Loucy (cell line): ENCODE measurements around the gene CFAP20.
"Not testable (repeated sequence)": the region's sequence is repeated elsewhere in the genome, so short reads cannot be mapped to it uniquely, and the experiment has no call there.

Experiments
- H2AFZ ChIP-seq: fragments of 200-600 bp; sonication (generic); 2 replicates; pipeline ENCODE4 v1.6.0; 2016; ENCODE audit warnings: antibody characterized with exemption, mild to moderate bottlenecking, low read length, moderate library complexity
- H3F3A ChIP-seq: fragments of 200-600 bp; 2 replicates; pipeline ENCODE4 v1.6.0; 2016; ENCODE audit warnings: antibody characterized with exemption, low read depth, mild to moderate bottlenecking
- H3K27me3 ChIP-seq: fragments of 200-600 bp; sonication (generic); 2 replicates; pipeline ENCODE4 v1.6.1; 2014; ENCODE audit warnings: low read length, mild to moderate bottlenecking; ENCODE audit not compliant: insufficient read depth, poor library complexity, severe bottlenecking
- H3K36me3 ChIP-seq: fragments of 200-600 bp; sonication (generic); 2 replicates; pipeline ENCODE4 v1.6.1; 2016; ENCODE audit warnings: low read length; ENCODE audit not compliant: insufficient read depth
- H3K4me1 ChIP-seq: fragments of 200-600 bp; sonication (generic); 2 replicates; pipeline ENCODE4 v1.5.1; 2014; ENCODE audit warnings: low read length, mild to moderate bottlenecking; ENCODE audit not compliant: insufficient read depth, poor library complexity, severe bottlenecking
- H3K4me2 ChIP-seq: fragments of 200-600 bp; sonication (generic); 2 replicates; pipeline ENCODE4 v1.6.0; 2014; ENCODE audit warnings: antibody characterized with exemption, low read length, low read depth, mild to moderate bottlenecking; ENCODE audit not compliant: poor library complexity, severe bottlenecking
- H3K4me3 ChIP-seq: fragments of 200-600 bp; sonication (generic); 2 replicates; pipeline ENCODE4 v1.5.1; 2014; ENCODE audit warnings: low read length, mild to moderate bottlenecking, mixed read lengths; ENCODE audit not compliant: poor library complexity, severe bottlenecking
- H3K79me2 ChIP-seq: fragments of 200-600 bp; sonication (generic); 2 replicates; pipeline ENCODE4 v1.6.1; 2014; ENCODE audit warnings: low read length; ENCODE audit not compliant: insufficient read depth
- H3K9ac ChIP-seq: fragments of 200-600 bp; sonication (generic); 2 replicates; pipeline ENCODE4 v1.6.0; 2014; ENCODE audit warnings: mild to moderate bottlenecking, low read depth, low read length, moderate library complexity; ENCODE audit not compliant: poor library complexity, severe bottlenecking
- H3K9me2 ChIP-seq: fragments of 200-600 bp; sonication (generic); replicated peaks from 2 replicates; pipeline ENCODE4 v1.6.1; 2016; ENCODE audit warnings: low read depth, low read length, mixed read lengths
- H3K9me3 ChIP-seq: fragments of 200-600 bp; sonication (generic); 2 replicates; pipeline ENCODE4 v1.6.1; 2014; ENCODE audit warnings: mild to moderate bottlenecking, antibody characterized with exemption, low read length, low read depth; ENCODE audit not compliant: insufficient read depth
- H4K20me1 ChIP-seq: fragments of 200-600 bp; sonication (generic); 2 replicates; pipeline ENCODE4 v1.6.0; 2014; ENCODE audit warnings: antibody characterized with exemption, low read length, mild to moderate bottlenecking; ENCODE audit not compliant: insufficient read depth, poor library complexity, severe bottlenecking
- CTCF ChIP-seq: fragments of 200-600 bp; sonication (generic); conservative IDR thresholded peaks from 2 replicates; pipeline ENCODE4 v1.5.1; 2014; ENCODE audit warnings: mild to moderate bottlenecking, antibody characterized with exemption, low read length
- EZH2phosphoT487 ChIP-seq: fragments of 200-600 bp; IDR thresholded peaks from 2 replicates; pipeline ENCODE4 v1.6.1; 2018; ENCODE audit warnings: antibody characterized with exemption, mild to moderate bottlenecking, moderate library complexity, borderline replicate concordance

Gene CFAP20

GRCh38 chr16:58082381-58082780, 46.8 kb downstream of the CFAP20 start:
- Histone ChIP-seq H3K79me2 (no peaks in the 10 kb centered on the region), H3K9me2 (no peaks in the 10 kb centered on the region), H3K4me2 (no peak overlapping the region), H3K4me1 (no peaks in the 10 kb centered on the region), H3K36me3 (no peaks in the 10 kb centered on the region), H3K4me3 (no peak overlapping the region), H3K27me3 (no peaks in the 10 kb centered on the region), H3F3A (no peaks in the 10 kb centered on the region), H3K9ac (no peak overlapping the region), H3K9me3 (no peaks in the 10 kb centered on the region), H4K20me1 (no peaks in the 10 kb centered on the region), H2AFZ (no peak overlapping the region)
- TF ChIP-seq CTCF (no peak), EZH2phosphoT487 (no peak)

- H3K9me3 ChIP-seq, H3K9ac ChIP-seq, H2AFZ ChIP-seq, H4K20me1 ChIP-seq, H3K4me3 ChIP-seq, H3K4me2 ChIP-seq, H3K79me2 ChIP-seq, H3F3A ChIP-seq, H3K36me3 ChIP-seq, H3K27me3 ChIP-seq, H3K4me1 ChIP-seq, H3K9me2 ChIP-seq: not testable (repeated sequence)
Observed at GRCh38 chr16:58080657-58081056, 48.5 kb downstream of the CFAP20 start.

GRCh38 chr16:58077796-58078195, 51.4 kb downstream of the CFAP20 start:
- no peak overlapping the region for H3K4me2 ChIP-seq
- H3K9ac ChIP-seq = no peak overlapping the region
- TF ChIP-seq EZH2phosphoT487 (no peak), CTCF (no peak)
- no peaks in the 10 kb centered on the region for H3K36me3 ChIP-seq
- no peaks in the 10 kb centered on the region for H3K9me2 ChIP-seq
- no peaks in the 10 kb centered on the region for H3K27me3 ChIP-seq
- H3K4me1 ChIP-seq = no peaks in the 10 kb centered on the region
- H4K20me1 ChIP-seq = no peaks in the 10 kb centered on the region
- H3F3A ChIP-seq = no peaks in the 10 kb centered on the region
- no peak overlapping the region for H3K4me3 ChIP-seq
- H2AFZ ChIP-seq = no peak overlapping the region
- H3K9me3 ChIP-seq = peaks cover 6% of the 10 kb centered on the region; the same call in 1 of the 2 replicates
- no peaks in the 10 kb centered on the region for H3K79me2 ChIP-seq

GRCh38 chr16:58076514-58076913, 52.7 kb downstream of the CFAP20 start:
- H3K4me1 ChIP-seq = no peaks in the 10 kb centered on the region
- no peak overlapping the region for H2AFZ ChIP-seq
- H3K79me2 ChIP-seq = no peaks in the 10 kb centered on the region

More at GRCh38 chr16:58076514-58076913, 52.7 kb downstream of the CFAP20 start:
- no peak overlapping the region for H3K4me2 ChIP-seq
- TF ChIP-seq CTCF (no peak), EZH2phosphoT487 (no peak)
- no peaks in the 10 kb centered on the region for H3F3A ChIP-seq
- H3K9me2 ChIP-seq = no peaks in the 10 kb centered on the region
- no peaks in the 10 kb centered on the region for H3K27me3 ChIP-seq
- H3K36me3 ChIP-seq = no peaks in the 10 kb centered on the region
- H3K4me3 ChIP-seq = no peak overlapping the region
- H3K9ac ChIP-seq = no peak overlapping the region
- peaks cover 6% of the 10 kb centered on the region; the same call in 1 of the 2 replicates for H3K9me3 ChIP-seq
- H4K20me1 ChIP-seq = no peaks in the 10 kb centered on the region
